ENCODE measurements around the gene TDRD5. TPM values are rescaled to one million over a fixed set of nuclear protein-coding genes. Genes with fewer than 3 reads are reported as not detected.

TDRD5 gene, protein sequence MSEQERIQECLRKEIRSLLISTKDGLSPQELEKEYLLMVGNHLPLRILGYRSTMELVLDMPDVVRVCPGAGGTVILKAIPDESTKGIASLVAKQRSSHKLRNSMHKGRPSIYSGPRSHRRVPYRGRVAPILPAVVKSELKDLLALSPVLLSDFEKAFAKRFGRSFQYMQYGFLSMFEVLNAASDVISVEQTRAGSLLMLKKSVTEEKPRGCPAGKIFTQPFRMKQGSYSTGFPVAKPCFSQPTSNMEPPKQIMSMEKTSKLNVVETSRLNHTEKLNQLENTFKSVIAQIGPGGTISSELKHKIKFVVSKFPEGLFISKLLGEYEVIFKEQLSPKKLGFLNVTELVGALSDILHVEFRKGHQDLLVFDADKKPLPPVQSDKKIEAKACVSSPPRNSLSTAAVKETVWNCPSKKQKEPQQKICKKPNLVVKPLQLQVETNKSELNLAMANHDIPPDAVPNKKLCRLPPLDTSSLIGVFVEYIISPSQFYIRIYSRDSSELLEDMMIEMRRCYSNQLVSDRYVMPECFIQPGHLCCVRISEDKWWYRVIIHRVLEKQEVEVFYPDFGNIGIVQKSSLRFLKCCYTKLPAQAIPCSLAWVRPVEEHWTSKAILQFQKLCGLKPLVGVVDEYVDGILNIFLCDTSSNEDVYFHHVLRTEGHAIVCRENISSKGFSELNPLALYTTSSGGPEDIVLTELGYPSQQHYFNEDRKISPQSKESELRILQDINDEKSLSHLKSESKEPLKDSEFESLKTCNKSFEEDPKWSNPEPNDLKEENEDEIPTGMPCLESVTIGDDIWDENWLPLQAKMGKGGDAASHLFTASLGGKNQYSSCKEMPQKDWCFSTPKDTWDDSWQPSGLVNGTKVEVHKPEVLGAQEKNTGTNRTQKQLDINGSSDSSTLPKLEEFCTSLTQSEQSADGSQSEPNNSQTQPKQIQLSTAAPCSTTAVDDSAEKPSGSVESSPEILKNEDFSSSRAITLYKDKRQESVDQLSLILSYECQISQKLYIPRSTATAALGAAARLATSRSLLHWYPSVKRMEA
- total RNA-seq = 1 to 10 TPM in 1 of 2 donors, under 1 TPM in 1; 0.92 to 1.9 TPM
- long read RNA-seq, partial matches to known transcripts = 1 of 1 reads
- long read RNA-seq, other reads (novel, unspliced or antisense) = 0 of 1 reads

DNA sequence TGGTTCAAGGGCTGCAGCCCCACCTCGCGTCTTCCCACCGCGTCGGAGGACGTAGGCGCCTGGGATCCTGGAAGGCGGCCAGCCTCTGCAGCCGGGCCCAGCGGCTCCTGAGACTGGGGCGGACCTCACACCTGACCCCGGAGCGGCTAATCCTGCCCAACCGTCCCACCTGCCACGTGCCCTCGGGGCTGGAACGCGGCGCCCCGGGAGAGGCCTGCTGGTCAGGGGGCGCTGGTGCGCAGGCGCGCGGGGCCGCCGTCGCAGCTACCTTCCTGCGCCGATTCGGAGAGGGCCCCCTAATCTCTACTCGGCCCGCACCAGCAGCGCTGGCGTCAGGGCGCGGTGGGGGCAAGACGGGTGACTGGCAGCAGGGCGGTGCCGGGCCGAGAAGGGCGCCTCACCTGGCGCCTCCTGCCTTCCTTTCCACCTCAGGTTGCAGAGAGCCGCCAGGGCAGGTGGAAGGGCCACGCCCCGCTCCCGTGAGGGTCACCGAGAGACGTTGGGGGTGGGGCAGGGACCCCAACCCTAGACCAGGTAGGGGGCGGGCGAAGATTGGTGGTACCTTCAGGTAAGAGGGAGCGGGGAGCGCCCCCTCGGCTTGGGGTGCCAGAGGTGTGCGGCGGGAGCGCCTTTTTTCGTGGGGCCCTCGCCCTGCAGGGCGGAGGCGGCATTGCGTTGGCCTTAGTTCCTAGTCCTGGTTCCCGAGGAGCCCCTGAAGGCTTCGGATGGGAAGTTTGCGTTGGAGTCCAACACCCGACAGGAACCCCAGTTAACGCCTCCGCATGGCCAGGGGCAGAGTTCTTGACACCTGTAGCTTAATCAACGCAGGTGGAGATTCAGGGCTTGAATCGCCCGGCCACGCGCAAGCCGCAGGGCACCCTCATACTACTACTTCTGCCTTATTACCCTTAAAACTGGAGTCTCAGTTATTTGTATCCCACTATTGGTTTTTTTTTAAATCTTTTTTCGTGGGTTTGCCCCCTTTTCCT lies at the start of gene TDRD5:
TSS of gene TDRD5 (plus strand) at position 241 of the 989 bp plus-strand sequence. CDS start 784 bp downstream, outside the sequence.
- DNase-seq (peak; percentile 72 to 82), ATAC-seq (peak; percentile 91)
- intact Hi-C loops (cut with DNase I, micrococcal nuclease) = no loop called here

DNA sequence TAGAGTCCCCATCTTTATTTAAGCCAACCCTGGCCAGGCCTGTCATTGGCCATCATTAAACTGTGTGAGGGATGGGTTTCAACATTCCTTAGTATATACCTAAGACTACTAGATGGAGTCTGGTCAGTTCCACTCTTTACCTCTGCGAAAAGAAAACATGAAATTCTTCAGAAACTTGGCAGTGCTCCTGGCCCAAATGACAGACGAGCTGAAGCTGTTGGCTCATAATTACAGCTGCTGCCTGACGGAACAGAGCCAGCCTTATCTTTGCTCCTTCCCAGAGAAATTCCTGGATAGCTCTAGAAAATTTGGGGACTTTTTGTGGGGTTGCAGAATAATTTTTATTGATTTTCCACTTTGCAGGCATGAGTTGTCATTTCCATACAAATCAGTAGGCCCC lies 46.3 kb upstream of the TDRD5 start:
- ATAC-seq (no peak), DNase-seq (no peak)
- intact Hi-C loops (cut with DNase I, micrococcal nuclease) = no loop called here

DNA sequence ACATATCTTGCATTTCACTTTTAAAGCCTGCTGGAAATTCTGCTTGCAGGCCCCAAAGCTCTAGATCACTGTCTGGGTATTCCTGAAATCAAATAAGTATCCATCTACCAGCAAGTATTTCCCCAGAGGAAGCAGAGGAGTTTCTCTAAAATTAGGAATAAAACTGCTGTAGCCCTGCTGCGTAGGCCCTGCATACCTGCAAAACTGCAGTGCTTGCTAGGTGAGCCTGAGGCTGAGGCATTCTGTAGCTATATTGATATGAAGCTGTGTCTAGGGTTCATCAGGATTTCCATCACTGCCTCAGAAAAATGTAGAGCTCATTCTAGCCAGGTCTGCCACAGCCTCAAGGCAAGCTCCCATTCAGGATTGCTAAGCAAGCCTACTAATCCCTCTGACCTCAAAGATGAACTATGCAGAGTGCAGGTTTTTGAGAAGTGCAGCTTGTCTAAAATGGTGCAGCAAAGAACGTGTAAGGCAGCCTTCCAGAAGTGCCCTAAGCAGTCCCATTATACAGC lies 44.6 kb upstream of the TDRD5 start:
- intact Hi-C loops (cut with DNase I, micrococcal nuclease) = no loop called here
- no peak for ATAC-seq
- DNase-seq = no peak

DNA sequence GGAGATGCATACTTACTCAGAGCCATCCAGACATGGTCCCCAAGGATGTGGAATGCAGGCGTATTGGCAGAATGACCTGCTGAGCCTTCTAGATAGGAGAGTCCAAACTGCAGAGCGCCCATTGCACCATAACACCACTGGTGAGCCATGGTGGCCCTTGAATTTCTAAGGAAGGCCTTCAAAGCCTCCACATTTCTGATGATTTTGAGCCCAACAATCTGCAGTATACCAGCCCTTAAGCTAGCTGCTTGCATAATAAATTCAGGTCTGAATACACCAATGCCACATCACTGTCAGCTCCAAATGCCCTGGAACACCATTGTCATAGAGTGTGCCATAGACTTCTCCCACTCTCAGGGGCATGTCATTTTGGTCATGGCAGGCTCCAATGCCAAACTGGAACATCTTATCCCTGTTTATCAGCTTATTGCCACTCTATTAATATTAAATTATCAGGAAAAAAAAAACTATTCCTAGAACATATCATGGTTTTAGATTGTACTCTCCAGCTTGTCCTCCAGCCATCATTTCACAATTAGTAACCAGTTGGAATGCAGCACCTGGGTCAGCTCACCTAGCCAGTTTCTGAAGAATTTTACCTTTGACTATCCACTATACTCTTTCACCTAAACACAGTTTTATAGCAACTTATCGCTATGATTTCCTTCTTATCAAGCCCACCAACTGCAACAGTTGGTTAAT lies 42.8 kb upstream of the TDRD5 start:
- peak; percentile 45 for ATAC-seq
- intact Hi-C loops (cut with DNase I, micrococcal nuclease) = no loop called here
- DNase-seq = no peak

DNA sequence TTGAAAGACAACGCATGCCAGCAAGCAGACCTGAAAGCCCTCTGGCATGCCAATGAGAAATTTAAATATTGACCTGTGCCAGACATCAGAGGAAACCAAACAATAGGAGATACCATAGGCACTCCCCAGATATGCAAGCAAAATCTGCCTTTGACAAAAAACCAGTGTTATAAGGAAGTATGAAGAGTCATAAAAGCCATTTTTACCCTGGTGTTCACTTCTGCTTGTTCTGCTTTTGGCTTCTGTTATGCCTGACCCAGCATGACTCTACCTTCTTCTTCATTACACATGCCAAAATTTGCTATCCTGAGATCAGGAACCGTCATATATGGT lies 42.3 kb upstream of the TDRD5 start:
- ATAC-seq (peak; percentile 81), DNase-seq (no peak)
- intact Hi-C loops (cut with DNase I, micrococcal nuclease) = no loop called here

DNA sequence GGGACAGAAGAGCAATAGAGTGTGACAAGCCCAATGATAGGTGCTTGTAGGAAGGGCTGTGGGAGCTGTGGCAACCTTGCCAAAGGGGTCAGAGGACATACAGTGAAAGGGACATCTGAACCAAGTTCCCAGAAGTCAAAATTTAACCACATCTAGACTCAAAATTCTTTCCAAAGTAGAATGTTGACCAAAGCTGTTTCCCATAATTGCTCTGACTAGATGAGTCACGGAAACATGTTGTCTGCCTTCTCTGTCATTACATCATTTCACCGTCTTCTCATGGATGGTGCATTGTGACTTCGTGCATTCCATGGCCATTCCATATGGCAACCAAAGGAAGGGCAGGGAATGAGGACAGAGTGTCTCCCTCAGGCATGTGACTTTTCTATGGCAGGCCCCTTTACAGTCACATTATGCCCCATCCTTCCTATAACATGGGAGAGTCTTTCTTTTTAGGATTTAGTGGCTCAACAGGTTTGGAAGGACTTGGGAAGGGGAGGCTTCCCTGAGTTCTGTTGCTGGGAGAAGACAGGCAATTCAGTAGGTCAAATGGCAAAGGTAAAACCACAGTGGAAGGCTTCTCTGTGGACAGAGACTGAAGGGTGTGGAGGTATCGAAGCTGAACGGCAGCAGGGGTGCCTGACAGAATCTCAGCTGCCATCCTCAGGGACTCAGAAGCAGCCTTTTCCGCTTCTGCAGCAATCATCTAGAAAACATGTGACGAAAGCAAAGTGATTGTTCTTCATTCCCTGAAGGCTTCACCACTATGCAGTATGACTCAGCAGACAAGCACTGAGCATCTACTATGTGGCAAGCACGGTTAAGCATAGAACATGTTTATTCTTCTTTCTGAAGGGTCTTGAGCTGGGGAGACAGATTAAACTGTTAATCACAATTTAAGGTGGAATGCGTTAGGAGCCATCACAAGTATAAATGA lies 40.6 kb upstream of the TDRD5 start:
- intact Hi-C loops (cut with DNase I, micrococcal nuclease) = no loop called here
- ATAC-seq (no peak), DNase-seq (no peak)

DNA sequence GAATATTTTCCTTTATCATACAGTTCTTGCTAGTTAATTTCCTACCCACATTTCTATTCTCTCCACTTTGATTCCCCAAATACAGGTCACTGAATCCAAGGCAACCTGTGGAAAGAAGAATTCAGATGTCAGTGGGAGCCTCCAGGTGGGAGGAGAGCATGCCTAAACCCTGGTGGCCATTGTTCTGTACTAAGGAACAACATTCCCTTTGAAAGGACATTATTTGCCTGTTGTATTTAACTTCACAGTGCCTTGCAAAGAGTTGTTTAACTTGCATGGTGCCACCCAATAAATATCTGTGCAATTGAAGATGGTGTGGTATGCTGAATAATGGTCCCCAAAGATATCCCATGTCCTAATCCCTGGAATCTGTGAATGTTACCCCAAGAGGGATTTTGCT lies 37.2 kb upstream of the TDRD5 start:
- no peak for ATAC-seq
- intact Hi-C loops (cut with DNase I, micrococcal nuclease) = no loop called here
- no peak for DNase-seq

DNA sequence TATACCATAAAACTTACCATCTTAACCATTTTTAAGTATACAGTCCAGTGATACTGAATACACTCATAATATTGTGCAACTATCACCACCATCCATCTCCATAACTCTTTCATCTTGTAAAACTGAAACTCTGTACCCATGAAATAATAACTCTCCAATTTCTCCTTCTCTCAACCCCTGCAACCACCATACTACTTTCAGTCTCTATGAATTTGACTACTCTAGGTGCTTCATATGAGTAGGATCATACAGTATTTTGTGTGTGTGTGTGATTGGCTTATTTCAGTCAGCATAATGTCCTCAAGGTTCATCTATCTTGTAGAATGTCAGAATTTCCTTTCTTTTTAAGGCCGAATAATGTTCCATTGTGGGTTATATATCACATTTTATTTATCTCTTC lies 33.6 kb upstream of the TDRD5 start:
- ATAC-seq = no peak
- intact Hi-C loops (cut with DNase I, micrococcal nuclease) = no loop called here
- no peak for DNase-seq

DNA sequence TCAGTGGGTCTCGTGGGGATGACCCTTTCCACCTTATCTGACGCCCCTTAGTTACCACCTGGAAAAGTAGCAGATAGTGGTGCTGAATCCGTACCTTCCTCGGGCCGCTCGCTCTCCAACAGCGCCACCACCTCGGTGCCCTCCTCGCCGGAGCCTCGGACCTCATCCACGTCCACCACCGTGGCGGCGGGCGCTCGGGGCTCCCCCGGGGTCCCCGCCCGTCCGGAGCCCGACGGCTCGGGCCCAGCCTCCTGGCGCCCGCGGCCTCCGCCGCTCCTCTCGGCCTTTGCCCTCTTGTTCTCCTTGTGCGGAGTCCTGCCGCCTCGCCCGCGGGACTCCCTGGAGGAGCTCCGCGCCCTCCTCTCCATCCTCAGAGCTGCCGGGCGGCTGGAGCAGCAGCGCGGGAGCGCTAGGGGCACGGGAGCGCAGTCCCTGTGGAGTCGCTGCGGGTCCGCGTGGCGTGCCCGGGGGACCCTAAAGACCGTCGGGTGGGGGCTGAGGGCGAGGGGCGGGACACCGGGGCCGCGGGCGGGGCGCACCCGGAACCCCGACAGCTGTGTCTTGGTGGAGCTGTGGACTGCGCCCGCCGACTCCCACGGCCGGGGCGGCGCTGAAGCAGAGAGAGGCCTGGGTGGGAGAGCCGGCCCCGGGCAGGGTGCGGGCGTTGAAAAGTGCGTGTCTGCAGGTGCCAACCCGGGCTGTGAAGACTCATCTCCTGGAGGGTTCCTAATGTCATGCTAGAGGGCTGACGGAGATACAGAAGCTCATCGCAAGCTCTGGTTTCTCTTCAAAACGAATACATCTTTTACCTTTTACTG lies 15.9 kb upstream of the TDRD5 start, which contains the start of gene NPHS2:
TSS of gene NPHS2 (minus strand) at position 452 of the 818 bp plus-strand sequence. CDS start at position 368, 84 bp downstream.
- intact Hi-C loops (cut with DNase I, micrococcal nuclease) = no loop called here
- DNase-seq = no peak

DNA sequence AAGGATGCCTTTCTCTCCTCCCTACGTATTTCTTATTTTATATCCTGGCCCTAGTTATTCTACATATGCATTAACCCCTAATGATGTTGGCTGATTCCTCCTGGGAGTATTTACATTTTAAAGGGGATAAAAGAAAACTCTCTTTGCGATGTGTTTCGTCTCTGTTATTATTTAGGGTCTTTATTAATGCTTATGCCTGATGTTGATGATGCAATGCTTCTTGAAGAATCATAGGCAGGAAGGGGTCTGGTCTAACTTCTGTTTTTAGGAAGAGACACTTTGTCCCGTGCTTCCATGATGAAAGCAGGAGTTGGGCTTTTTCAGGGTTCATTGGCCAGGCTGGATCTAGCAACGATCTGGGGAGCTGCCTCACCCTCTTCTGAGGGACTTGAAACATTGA lies 15.1 kb upstream of the TDRD5 start:
- ATAC-seq = no peak
- no peak for DNase-seq
- intact Hi-C loops (cut with DNase I, micrococcal nuclease) = no loop called here

More for the DNA sequence above, 15.9 kb upstream of the TDRD5 start, which contains the start of gene NPHS2:
- ATAC-seq = peak; percentile 83

DNA sequence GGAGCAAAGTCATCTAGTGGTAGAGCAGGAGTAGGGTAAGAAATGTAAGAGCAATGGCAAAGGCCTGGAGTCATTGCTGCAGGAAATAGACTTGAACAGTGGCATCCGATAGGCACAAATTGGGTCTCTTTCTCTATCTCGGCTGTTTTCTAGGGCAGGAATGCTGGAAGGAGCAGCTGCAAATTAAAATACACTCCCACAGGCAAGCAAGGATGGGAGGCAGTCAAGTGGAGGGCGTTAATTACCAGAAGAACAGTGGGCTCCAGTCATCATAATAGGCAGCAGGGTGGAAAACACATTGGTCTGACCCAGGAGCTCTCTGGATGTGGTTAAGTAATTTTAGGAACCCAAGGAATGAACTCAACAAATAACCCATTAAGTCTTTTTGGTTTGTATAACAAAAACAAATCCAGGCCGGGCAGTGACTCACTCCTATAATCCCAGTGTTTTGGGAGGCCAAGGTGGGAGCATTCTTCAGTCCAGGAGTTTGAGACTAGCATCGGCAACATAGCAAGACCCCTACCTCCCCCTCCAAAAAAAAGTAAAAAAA lies 7.8 kb upstream of the TDRD5 start:
- ATAC-seq (no peak), DNase-seq (no peak)
- intact Hi-C loops (cut with DNase I, micrococcal nuclease) = no loop called here

DNA sequence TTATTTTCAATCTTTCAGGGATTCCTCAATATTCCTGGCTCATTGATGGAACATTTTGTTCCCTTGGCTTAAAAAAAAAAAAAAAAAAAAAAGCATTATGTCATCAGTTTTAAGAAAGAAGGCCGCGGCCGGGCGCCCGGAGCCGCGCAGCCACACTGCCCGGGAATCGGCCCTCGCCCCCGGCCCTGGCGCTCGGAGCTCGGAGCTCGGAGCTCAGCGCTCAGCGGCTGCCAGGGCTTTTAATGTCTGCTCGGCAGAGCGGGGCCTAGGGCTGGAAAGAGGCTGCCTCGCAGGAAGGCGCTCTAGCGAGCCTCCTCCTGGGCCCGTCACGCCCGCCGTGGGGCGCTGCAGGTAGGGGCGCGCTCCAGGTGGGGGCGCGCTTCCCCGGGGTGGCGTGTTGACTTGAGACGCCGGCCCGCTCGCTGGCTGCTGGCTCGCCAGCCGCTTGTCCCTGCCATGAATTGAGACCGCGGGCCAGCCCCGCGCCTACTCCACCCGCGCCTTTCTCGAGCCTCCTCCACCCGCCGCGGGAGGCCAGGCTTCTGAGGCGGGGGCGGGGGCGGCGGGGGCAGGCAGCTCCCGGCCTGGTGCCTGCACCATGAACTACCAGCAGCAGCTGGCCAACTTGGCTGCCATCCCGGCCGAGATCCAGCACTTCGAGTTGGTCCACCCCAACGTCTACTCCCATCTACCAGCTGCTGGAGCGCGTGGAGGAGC lies 5.4 kb upstream of the TDRD5 start:
- ATAC-seq = peak; percentile 92
- peak; percentile 64 to 72 for DNase-seq
- intact Hi-C loops (cut with DNase I, micrococcal nuclease) = no loop called here

DNA sequence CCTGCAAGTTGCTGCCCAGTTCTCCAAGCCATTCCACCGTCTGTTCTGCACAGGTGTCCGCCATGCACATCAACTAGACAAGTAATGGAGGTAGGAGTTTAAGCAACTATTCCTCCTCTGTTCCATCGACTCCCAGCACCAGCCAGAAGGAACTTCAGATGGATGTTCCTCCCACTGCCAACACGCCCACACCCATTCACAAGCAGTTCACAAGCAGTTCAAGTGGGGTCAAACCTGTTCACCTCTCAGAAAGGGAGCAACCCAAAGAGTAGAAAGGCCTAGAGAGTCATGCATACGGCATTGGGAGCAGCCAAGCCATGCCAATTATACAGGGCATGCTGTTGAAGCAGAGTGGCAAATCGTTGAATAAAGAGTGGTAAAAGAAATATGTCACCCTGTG lies 4.3 kb upstream of the TDRD5 start:
- ATAC-seq (no peak), DNase-seq (no peak)

DNA sequence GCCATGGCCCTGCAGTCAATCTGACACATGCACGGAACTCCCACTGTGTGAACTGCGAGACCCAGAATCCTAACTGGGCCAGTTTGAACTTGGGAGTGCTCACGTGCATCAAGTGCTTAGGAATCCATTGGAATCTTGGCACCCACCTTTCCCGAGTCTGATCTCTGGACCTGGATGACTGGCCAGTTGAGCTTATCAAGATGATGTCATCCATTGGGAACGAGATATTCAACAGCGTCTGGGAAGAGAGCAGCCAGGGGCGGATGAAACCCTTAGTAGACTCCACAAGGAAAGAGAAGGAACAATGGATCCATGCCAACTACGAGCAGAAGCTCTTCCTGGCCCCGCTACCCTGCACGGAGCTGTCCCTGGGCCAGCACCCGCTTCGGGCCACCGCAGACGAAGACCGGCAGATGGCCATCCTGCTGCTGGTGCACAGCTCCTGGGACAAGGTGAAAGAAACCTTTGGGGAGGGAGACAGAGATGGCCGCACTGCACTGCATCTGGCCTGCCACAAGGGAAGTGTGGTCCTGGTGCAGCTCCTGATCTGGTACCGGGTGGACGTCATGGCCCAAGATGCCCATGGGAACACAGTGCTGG lies 3.1 kb upstream of the TDRD5 start:
- DNase-seq (no peak), ATAC-seq (no peak)
- intact Hi-C loops (cut with DNase I, micrococcal nuclease) = no loop called here

More for the DNA sequence above, 4.3 kb upstream of the TDRD5 start:
- intact Hi-C loops (cut with DNase I, micrococcal nuclease) = no loop called here

Measured in left colon (tissue), 2 donors.